ENCODE data around the gene ARSI.
"Not testable (repeated sequence)": the region's sequence is repeated elsewhere in the genome, so short reads cannot be mapped to it uniquely, and the experiment has no call there.

Gene ARSI

GRCh38 chr5:150263375-150263775, 39.3 kb downstream of the ARSI start:
- no peak for DNase-seq

DNA sequence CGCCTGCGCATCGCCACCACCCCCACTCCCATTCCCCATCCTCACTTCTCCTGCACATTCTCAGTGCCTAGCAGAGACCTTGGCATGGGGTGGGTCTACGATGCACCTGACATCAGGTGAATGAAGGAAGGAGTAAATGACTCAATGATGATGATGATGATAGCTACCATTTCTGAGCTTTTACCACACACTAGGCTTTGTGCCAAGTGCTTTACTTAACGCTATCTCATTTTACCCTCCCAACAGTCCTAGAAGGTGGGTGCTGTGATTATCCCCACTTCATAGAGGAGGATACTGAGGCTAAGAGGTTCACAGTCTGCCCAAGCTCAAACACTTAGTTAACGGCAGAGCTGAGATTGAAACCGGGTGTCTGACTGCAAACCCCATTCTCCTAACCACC, 40.2 kb downstream of the ARSI start:
- DNase-seq = no peak

GRCh38 chr5:150261231-150261630, 41.5 kb downstream of the ARSI start:
- no peak for DNase-seq

DNA sequence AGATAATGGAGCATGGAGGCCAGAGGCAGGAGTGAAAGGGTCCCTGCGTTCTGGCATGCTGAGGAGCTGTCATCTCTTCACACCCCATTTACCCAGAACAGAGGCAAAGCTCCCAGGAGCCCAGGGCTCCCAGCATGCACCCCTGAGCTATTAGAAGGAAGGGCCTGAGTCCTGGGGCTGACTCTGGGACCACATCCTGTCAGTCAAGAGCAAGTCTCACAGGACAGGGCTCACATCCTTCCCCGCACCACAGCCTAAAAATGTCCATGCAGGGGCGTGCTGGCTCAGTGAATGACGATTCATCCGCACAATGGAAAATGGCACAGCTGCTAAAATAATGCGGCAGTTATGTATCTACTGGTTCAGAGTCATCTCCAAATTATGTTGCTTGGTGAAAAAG, 44.6 kb downstream of the ARSI start:
- DNase-seq = no peak

DNA sequence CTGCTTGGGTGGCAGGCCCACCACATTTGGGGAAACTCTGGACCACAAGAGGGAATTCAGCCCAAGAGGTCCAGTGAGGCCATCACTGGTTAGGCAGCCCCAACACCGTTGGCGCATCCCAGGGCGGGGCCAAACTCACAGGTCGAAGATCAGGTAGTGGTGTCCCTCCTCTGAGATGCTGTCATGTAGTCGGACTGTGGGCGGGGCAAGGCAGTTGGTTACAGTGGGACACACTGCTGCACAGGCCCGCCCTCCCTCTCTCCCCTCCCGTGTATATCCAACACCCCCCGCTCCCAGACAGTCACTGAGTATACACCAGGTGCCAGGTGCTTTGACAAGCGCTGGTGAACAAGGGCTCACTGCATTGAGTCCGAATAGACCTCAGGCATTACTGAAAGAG, 45.3 kb downstream of the ARSI start:
- no peak for DNase-seq

- no peak for DNase-seq
Observed at GRCh38 chr5:150256410-150257064, 46.2 kb downstream of the ARSI start.

DNA sequence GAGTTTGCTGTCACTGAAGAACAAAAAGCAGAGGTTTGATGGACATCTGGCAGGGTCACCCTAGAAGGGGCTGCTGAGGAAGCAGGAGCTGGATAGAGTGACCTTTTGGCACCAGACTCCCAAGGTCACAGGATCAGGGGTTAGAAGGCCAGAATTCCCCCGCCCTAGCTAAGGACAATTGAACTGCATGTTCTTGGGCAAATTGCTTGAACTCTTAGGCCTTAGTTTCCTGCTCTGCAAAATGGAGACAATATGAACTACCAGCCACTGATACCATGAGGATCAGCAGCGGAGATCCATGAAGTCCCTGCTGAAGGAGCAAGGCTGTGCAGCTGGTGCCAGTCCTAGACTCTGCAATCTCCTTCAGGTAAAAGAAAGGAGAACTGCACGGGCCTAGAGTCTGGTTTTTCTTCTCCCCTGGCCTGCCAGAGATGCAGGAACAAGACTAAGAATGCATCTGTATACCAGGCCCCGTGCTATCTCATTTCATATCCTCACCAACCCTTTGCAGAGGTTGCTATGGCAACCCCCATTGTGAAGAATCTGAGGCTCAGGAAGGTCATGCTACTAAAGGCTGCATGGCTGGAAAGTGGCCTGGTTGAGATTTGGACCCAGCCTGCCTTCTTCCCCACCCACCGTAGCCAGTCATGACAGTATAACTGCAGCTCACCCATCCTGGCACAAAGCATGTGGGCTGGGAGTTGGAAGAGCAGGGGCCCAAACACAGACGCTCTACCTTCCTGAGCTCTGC, 46.9 kb downstream of the ARSI start:
- no peak for DNase-seq

DNA sequence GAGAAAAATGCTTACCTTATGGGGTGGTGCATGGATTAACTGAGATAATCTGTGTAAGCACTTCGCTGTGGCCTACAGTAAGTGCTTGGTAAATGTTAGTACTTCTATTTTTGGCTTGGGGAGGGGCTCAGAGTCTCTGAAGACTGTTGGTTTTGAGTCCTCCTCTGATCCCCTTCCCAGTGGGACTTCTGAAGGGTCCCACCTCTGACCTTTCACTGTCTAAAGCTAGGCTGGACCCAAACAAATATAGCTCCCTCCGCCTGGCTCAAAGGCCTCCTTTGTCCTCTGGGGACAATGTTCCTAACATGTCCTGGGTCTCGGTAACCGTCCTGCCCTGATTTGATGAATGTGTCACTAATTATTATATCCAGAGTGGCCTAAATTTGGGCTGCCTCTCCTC, 47.9 kb downstream of the ARSI start:
- no peak for DNase-seq

DNA sequence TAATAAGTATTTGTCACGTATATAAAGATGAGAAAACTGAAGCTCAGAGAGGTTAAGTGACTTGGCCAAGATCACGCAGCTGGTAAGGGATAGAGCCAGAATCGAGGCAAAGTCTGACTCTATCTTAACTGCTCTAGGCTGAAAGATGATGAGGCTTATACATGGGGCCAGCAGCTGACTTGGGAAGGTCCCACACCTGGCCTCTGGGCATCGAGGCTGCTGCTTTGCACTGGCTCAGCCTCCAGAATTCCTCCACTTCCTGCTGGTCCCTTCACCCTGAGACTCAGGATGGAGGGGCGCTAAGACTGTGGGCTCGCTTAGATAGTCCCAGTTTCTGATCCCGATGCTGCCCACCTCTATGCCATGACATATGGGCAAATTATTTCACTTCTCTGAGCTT, 48.3 kb downstream of the ARSI start:
- no peak for DNase-seq

DNA sequence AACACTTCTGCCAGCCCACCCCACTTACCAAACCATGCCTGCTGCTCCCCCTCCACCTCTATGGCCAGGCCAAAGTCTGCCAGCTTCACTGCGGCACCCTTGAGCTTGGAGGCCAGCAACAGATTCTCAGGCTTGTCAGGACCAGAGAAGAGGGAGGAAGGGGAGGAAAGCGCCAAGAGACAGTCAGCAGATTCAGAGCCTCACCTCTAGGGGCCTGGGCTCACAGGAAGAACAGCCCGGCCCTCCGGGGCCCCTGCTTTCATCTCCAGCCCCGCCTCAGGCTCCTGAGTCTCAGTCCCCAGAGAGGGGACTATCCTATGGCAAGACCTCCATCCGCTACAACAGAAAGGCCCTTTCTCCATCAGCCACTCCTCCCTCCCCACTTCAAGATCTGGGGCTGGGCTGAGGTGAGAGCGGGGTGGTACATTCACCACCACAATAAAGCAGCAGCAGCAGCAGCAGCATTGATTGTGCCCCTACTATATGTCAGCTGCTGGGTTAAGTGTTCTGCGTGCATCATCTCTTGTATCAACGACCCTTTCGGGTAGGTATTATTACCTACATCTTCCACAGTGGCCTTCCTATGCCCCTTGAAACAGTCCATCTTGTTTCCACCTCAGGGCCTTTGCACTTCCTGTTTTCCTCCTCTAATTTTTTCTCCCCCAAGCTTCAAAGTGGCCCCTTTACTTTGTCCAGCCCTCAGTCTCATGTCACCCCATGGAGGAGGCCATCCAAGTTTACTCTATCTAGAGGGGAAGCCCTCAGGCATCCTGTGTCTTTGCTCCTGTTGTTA, 49.1 kb downstream of the ARSI start:
- DNase-seq = no peak

GRCh38 chr5:150252489-150252888, 50.2 kb downstream of the ARSI start:
- DNase-seq = no peak

DNA sequence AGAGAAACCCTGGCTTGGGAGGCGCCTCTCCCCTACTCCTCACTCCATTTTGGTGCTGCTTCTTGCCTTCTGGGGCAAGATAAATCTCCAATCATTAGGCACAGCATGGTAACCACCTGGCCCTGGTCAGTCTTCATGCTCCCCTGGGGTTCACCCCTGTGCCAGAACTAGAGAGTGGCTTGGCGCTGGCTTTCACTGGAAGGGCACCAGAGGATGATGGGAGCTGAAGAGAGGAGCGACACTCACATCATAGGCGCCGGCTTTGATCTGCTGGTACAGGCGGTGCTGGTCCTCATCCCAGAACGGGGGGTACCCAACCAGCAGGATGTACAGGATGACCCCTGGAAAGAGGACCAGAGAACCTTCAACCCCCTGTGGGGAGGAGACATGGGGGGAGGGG, 51.2 kb downstream of the ARSI start:
- DNase-seq = no peak

GRCh38 chr5:150249744-150250143, 53.0 kb downstream of the ARSI start:
- DNase-seq = no peak

DNA sequence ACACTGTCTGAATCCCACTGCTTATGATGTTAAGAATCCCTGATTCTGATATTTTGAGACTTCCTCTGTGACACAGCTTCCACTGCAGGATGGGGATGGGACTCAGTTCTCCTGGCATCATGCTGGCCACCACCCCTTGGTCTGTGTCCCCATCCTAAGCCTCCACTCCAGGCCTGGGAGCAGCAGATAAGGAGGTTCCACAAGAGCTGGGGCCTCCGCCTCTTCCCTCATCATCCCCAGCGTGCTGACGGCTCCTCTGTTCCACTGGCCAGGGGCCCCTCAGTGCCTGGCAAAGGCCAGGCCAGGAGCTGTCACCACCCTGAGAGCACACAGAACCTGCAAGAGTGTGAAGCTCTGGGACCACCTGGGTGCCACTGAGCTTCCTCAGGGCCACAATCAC, 53.8 kb downstream of the ARSI start:
- no peak for DNase-seq

GRCh38 chr5:150248493-150248892, 54.2 kb downstream of the ARSI start:
- DNase-seq = not testable (repeated sequence)

DNA sequence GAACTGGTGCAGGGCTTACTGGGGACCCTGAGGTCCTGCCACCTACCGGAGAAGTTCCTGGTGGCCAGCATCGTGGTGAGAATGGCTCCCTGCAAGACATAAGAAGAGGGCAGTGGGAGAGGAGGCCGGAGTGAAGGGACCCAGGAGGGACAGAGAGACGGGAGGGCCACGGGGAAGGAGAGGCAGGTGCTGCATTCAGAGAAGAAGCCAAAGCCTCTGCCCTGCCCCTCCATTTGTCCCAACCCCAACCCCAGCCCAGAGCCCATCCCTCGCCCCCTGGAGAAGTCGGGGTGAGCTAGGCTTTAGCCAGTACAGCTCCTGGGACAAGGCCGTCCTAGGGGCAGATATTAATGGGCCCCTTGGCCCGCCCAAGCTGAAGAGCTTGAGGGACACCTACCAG, 55.0 kb downstream of the ARSI start:
- DNase-seq = no peak

GRCh38 chr5:150246835-150247234, 55.9 kb downstream of the ARSI start:
- no peak for DNase-seq

DNA sequence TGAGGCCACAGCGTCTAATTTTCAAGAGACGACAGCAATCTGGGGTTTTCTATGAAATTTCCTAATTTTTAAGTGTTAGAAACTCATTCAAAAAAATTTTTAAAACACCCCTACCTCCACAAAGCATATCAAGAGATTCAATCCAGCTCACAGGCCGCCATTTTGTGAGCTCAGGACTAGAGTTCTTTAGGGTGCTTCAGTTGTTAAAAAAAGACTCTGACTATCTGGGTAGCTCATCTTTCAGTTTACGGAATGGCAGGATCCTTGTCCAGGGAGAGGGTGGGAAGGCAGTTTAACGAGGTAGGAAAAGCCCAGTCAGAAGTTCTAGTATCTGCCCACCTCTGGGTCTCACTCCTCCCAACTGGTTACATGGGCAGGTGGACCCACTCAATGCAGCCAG, 56.3 kb downstream of the ARSI start:
- no peak for DNase-seq
